GM18526 (cell line): ENCODE results near the gene SUMO3.

Experiments
- POLR2A ChIP-seq: IDR thresholded peaks from 3 replicates; pipeline ENCODE4 v1.6.1; 2011; ENCODE audit not compliant: insufficient read length; ENCODE audit errors: extremely low read depth

Gene SUMO3

DNA sequence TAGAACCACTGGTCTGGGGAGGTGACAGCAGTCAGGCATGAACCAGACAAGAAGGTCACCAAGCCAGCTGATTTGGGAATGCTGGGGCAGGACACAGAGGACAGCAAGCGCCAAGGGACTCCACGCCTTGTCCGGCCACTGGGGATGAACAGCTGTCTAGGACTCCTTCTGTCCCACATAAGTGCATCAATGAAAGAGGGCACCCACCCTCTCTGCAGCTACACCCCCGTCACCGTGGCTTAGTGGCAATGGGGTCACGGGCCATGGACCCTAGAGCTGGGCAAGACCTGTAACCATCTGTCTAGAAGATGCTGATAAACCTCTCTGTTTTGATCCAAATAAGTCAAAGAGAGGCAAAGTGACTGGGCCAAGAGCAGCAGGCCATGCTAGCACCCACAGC, 33.1 kb downstream of the SUMO3 start:
- no peak for TF ChIP-seq POLR2A

DNA sequence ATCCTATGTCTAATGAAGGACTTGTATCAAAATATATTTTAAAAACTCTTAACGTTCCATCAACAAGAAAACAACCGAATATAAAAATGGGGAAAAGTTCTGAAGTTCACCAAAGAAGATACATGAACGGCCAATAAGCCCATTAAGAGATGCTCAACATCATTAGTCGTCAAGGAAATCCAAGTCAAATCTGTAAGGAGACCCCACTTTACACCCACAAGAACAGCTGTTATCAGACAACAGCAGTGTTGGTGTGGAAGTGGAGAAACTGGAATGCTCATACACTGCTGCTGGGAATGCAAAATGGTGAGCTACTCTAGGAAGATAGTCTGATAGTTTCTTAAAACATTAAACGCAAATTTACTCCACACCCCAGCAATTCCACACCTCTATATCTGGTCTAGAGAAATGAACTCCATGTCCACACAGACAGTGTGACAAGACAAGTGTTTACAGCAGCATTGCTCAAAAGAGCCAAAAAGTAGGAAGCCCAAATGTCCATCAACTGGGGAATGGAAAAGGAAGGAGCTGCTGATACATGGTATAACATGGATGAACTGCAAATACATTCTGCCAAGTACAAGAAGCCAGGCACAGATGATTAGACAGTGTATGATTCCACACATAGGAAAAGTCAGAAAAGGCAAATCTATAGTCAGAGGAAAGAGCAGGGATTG, 34.7 kb downstream of the SUMO3 start:
- no peak for TF ChIP-seq POLR2A

DNA sequence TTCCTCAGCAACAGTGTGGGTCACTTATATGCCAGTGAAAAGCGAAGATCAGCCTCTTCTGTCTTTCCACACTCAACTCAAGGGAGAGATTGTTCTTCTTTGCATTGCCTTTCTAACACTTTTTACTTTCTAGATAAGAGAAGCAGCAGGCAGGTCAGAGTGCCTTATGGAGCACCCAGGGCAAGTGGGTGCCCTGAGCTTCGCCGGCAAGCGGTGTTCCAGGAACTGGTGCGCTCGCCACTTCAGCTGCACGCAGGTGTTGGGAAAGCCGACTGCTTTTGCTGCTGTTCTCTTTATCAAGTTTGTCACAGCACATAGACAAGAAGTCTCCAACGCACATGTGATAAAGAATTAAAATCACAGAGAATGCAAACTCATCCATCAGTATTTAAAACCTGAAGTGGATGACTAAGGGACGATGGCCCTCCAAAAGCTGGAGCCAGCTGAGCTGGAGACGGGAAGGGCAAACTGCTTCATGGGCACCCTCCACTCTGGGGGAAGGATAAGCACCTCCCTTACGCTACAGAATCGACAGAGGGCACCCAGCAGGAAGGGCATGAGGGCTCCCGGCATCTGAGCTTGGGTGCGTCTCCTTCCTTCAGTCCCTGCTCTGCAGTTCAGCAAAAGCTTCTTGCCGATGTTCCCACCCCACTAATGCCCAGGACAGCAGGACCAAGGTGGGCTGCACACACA, 36.9 kb downstream of the SUMO3 start:
- TF ChIP-seq POLR2A: no peak

DNA sequence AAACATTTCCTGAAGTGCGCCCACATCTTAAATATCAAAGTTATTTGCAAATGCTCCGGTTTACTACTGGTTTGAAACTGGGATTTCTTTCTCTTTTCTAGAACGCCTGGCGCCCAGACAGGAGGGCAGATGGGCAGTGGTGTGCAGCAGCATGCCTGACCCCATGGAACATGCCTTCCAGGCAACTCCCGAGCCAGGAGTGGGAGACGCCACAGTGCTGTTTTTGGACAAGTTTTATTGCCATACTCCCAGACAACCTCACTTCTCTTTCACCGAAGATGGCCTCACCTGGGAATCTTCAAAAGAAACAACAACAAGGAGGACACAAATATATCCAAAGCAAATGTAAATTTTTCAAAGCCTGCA, 37.7 kb downstream of the SUMO3 start:
- no peak for TF ChIP-seq POLR2A

DNA sequence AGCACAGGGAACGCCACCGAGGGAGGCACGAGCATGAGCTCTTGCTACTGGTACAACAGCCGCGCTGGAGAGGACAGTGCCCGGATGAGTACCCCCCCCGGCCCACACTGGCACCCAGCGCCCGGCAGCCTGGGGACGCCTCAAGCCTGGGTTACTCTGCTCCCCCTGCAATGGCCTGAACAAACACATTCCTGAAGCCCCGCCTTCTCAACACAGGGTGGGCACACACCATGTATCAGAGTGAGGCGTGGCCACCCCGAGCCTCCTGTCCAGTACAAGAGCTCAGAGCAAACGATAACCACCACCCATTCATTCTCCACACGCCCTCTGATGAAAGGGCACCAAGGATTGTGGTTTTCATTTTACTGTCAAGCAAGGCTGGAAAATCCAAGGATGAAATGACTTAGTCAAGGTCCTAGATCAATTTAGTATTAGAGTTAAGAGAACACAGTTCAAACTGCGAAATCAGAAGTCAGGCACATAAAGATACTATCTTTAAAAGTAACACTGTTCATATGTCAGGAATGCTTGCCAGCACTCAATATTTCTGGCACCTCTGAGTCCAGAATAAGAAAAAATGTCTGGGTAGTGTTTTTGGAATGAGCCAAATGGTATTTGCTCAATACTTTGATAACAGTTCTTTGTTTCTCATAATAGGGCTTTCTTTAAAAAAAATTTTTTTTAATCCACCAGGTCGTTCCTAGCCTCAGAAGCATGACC, 38.3 kb downstream of the SUMO3 start:
- TF ChIP-seq POLR2A: no peak

DNA sequence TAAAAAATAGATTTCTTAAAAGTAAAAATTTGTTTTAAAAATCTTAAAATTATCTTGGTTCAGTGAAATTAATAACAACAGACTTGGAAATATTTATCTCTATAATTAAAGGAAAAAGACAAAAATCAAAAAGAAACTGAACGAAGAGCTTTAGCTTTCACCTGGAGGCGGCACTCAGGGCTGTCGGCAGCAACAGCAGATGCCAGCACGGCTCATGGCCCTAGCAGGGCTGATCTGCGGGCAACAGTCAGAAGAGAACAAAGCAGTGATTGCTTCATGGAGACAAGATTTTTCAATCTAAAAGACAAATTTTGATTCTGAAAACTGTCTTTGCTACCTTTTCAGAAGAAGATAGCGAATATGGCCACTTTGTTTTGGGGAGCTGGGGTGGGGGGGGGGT, 38.9 kb downstream of the SUMO3 start:
- TF ChIP-seq POLR2A: no peak

DNA sequence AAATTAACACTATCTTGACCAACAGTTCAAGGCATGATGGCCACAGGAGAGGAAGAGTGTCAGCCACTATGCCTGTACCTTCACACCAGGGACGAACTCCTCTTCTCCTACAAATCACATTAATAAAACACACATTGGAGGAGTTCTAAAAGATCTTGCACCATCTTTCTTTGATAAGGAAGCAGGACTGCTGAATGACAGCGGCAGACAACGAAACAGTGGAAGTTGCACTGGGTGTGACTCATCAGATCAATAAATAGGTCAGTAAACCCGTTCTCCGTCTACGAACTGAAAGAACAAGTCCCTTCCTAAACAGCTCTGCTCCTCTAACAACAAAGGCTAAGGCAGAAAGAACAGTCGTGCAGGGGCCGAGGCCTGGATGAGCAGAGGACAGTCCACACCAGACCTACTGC, 39.4 kb downstream of the SUMO3 start:
- TF ChIP-seq POLR2A: no peak

DNA sequence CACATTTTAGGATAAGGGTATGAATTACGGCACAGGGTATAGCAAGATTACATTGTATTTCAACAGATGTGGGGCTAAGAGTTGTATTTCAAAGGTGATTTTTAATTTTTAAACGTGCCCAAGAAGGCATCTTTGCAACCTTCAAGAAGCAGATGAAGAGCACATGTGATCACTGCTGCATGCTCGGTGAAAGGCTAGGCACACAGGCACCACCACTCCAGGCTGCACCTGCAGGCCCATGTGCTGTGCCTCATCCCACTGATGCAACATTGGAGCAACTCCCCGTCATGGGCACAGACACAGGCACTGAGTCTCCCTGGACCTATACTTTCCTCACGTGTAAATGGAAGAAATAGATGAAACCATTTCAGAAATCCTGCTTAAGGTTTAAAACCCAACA, 39.8 kb downstream of the SUMO3 start:
- no peak for TF ChIP-seq POLR2A

DNA sequence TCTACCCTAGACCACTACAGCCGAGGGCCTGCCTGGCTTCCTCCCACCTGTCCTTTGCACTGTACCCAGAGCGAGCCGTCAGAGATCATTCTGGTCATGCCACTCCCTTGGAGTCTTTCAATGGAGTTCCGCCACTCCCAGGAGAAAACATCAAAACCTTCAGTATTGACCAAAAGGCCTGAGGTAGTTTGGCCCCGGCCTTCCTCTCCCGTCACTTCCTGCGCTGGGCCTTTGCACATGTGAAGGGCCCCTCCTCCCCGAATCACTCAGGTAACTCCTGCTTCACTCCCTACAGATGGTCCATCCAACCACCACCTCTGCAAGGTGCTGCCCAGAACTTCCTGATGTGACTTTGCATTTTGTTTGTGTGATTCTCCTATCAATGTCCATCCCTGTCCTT, 42.9 kb downstream of the SUMO3 start:
- TF ChIP-seq POLR2A: no peak

DNA sequence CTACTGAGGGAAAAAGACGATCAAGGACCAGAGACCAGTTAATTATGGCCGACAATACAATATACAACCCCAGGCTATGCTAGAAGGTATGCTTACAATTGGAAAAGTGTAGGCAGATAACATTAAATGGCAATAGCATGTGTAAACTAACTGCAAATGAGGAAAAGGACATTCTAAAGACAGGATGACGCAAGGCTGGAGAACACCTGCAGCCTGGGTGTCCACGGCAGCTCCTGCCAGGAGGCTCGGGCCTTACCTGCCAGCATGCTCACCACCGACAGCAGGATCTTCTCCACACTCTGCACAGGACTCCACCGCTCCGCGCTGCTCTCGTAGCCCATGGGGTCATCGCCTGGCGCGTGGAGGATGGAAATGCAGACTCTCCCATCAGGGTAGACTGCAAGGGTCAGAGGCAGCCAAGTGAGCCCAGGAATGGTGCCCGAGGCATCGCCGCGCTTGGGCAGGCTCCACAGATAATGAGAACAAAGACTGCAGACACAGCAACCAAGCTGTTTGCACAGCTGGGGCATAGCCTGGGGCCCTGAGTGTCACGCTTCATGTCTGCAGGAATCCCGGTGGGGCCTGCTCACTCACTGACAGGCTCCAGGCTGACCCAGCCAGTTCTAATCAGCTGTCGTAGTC, 44.5 kb downstream of the SUMO3 start:
- no peak for TF ChIP-seq POLR2A

DNA sequence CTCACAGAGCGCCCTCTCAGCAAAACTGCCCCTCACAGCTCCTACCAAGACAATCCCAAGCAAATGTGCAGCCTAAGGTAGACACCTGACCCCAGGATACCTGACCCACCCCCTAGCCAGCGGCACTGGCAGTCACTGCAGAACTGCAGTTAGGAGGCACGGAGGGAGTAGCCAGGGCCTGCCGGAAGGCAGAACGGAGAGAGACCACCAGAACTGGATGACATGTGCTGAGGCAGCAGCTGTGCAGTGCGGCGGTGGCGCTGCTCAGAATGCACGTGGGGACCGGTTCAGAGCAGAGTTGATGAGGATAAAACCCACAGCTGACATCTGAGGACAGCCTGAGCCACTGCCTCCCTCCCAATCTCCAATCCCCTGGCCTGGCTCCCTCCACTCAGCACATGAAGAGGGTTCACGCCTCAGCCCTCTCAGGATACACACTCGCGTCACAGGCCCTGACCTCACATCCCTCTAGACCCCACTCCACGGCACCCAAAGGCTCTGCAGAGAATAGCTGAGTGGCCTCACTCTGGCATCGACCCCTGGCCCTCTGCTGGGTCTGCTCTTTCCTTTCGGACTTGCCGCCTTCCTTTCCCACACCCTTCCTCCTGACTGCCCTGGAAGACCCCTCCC, 45.9 kb downstream of the SUMO3 start:
- no peak for TF ChIP-seq POLR2A

DNA sequence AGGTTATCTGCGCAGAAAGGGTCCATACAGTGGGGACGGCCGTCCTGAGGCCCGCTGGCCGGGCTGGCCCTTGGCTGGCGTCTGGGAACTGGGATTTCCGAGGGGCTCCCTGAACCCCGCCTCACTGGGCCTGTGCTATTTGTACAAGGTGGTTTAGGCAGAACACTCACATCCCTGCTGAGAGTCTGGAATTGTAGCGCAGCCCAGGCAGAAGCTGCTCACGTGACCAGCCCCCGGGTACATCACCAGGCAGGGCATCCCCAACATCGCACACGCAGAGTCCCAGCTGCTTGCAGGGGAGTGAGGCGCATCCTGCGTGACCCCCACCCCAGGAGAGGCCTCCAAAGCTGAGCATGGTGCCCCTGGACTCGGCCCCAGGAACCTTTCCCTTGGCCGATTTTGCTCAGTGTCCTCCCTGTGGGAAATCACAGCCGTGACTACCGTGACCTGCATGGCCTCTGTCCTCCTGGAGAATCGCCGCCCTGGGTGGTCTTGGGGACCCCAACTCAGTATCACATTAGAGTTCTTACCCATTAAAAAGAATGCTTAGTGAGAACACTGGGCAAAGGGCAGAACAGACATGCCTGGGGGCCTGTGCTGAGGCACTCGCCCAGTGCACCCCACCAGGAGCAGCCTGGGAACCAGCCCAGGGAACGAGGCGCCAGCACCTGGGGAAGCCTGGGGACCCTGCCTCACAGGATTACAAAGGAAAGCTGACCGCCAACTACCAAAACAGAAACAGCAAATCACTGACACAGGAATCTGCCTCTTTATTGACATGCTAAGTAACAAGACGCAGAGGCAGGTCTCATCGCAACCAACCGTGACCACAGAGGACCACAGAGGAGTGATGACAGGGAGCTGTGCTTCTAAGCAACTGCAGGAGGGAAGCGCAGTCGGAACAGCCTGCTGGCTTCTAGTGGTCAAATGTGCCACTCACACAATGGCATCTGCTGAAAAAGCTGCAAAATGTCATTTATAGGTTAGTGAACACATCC, 49.7 kb downstream of the SUMO3 start:
- no peak for TF ChIP-seq POLR2A

DNA sequence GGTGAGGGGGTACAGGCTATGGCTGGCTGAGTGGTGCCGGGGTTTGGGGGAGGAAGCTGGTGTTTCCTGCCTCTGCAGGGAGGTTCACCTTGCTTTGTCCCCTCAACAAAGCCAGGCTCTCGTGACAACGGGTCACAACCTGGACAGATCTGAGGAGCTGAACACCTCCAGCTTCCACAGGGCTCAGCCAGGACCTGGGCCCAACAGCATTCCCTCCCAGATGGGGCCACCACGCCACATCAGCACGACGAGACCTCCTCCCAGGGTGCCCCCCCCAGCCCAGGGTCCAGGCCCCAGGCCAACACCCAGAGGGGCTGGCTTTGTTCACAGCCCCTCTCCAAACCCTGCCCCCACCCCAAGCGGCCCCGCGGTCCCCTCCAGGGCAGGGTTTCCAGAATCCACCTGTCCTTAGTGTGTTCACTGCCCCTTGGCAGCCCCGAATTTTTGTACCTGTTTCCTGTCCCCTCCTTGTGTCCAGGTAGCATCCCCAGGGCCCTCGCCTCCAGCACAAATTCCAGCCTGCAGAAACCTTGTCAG, 51.0 kb downstream of the SUMO3 start:
- TF ChIP-seq POLR2A: no peak
